ENCODE measurements around the gene NF1.
"Not testable (repeated sequence)": the region's sequence is repeated elsewhere in the genome, so short reads cannot be mapped to it uniquely, and the experiment has no call there.

The NF1 gene

GRCh38 chr17:31152271-31152670 is 57.5 kb downstream of the NF1 start:
- Histone ChIP-seq H3K4me3 (ENCODE audit: extremely low read depth, insufficient read depth, low read length, poor library complexity, severe bottlenecking) (no peak overlapping the region), H3K27ac (ENCODE audit: low read depth, low read length, severe bottlenecking) (no peak overlapping the region), H3K4me1 (ENCODE audit: control insufficient read depth, insufficient read depth, low read length, poor library complexity, severe bottlenecking) (peaks cover 6% of the 10 kb centered on the region), H3K36me3 (ENCODE audit: control insufficient read depth, insufficient read depth, low read length) (peaks cover 6% of the 10 kb centered on the region), H3K9me3 (ENCODE audit: control insufficient read depth, low read length) (no peaks in the 10 kb centered on the region)
- no CpG with 5 or more reads among the region's 1 CpG for WGBS, 2 experiments (ENCODE audit: insufficient coverage in 2 of 2)

DNA sequence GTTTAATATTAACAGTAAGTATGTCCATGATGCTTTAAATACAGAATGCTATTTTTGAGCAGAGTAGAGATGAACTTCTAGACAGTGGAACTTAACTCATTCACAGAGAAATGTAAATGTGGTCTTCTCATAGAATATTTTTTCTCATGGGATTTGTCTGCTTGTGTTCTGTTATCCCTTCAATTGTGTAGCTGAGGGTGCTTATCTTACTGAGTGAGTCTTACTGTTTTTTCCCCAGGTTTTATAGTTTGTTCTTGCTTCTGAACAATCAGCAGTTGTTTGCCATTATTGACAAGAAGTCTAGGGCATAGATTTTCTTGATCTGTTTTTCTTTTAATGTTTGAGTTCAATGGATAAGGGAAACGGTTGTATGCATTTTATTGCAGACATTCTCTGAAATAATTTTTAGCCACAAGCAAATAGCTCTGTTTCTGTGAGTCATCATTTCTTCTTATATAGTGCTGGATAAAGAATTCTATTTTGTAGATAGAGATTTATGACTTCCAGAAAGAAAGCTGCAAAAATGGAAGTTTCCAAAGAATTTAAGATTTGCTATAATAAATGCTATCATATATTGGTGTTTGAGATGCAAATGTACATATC is 60.5 kb downstream of the NF1 start:
- H3K4me3 ChIP-seq (ENCODE audit: extremely low read depth, insufficient read depth, low read length, poor library complexity, severe bottlenecking) = no peak overlapping the region
- peaks cover 17% of the 10 kb centered on the region for H3K36me3 ChIP-seq (ENCODE audit: control insufficient read depth, insufficient read depth, low read length)
- no peak overlapping the region for H3K27ac ChIP-seq (ENCODE audit: low read depth, low read length, severe bottlenecking)
- H3K4me1 ChIP-seq (ENCODE audit: control insufficient read depth, insufficient read depth, low read length, poor library complexity, severe bottlenecking) = no peaks in the 10 kb centered on the region
- no CpG with 5 or more reads among the region's 1 CpG for WGBS, 2 experiments (ENCODE audit: insufficient coverage in 2 of 2)
- H3K9me3 ChIP-seq (ENCODE audit: control insufficient read depth, low read length) = no peaks in the 10 kb centered on the region

DNA sequence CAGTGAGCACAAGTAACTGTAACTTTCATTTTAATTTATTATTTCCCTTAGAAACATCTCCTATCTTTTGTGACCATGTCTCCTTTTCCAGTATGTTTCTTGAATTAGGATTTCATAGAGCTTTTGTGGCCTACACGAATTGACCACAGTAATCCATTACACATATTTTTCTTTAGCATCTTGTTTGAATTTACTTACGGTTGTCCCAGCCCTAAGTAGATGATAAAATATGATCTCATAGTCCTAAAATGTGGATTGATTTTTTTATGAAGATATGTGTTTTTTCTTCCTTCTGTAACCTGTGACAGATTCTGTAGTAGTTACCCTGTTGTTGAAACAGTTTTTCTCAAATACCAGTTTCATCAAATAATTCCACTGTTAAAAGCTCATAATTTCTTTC is 61.5 kb downstream of the NF1 start:
- H3K9me3 ChIP-seq (ENCODE audit: control insufficient read depth, low read length) = no peaks in the 10 kb centered on the region
- H3K4me1 ChIP-seq (ENCODE audit: control insufficient read depth, insufficient read depth, low read length, poor library complexity, severe bottlenecking) = no peaks in the 10 kb centered on the region
- no peak overlapping the region for H3K4me3 ChIP-seq (ENCODE audit: extremely low read depth, insufficient read depth, low read length, poor library complexity, severe bottlenecking)
- no peak overlapping the region for H3K27ac ChIP-seq (ENCODE audit: low read depth, low read length, severe bottlenecking)
- WGBS, 2 experiments (ENCODE audit: insufficient coverage in 2 of 2) = no CpG with 5 or more reads among the region's 2 CpGs
- H3K36me3 ChIP-seq (ENCODE audit: control insufficient read depth, insufficient read depth, low read length) = peaks cover 20% of the 10 kb centered on the region

DNA sequence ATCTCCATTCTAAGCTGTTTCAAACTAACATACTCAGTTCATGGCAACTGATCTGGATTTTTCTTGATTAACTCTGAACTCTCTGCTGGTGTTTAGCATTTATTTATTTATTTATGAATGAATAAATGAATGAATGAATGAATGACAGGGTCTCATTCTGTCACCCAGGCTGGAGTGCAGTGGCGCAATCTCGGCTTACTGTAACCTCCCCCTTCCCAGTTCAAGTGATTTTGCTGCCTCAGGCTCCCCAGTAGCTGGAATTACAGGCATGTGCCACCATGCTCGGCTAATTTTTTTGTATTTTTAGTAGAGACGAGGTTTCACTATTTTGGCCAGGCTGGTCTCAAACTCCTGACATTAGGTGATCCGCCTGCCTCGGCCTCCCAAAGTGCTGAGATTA is 62.1 kb downstream of the NF1 start:
- 97 to 98% methylated on average over 6 of the region's 6 CpGs for WGBS, 2 experiments (ENCODE audit: insufficient coverage in 2 of 2)
- peaks cover 20% of the 10 kb centered on the region for H3K36me3 ChIP-seq (ENCODE audit: control insufficient read depth, insufficient read depth, low read length)
- H3K4me1 ChIP-seq (ENCODE audit: control insufficient read depth, insufficient read depth, low read length, poor library complexity, severe bottlenecking); H3K4me3 ChIP-seq (ENCODE audit: extremely low read depth, insufficient read depth, low read length, poor library complexity, severe bottlenecking); H3K9me3 ChIP-seq (ENCODE audit: control insufficient read depth, low read length); H3K27ac ChIP-seq (ENCODE audit: low read depth, low read length, severe bottlenecking): not testable (repeated sequence)

DNA sequence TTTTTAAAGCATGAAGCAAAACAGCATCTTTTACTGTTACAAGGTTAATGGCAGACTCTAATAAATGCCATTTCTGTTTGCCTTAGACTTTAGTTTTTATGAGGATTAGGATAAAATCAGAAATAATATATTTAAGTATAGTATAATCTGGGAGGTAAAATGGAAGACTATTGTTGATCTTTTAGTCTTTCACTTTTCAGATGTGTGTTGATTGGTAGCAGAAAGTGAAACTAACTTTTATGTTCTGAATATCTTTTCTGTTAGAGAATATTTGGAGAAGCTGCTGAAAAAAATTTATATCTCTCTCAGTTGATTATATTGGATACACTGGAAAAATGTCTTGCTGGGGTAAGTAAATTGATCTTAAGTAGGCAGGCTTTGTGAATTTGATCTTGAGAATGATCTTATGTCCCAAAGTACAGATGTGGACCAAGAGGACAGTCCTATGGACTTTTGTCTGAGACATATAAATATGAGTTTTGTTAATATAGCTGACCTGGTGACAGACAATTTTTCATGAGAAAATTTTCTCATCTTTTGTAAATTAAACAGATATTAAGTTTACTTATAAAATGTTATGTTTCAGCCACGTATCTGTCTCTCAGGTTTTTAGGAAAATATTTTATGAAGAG is 64.1 kb downstream of the NF1 start:
- no peaks in the 10 kb centered on the region for H3K9me3 ChIP-seq (ENCODE audit: control insufficient read depth, low read length)
- H3K4me1 ChIP-seq (ENCODE audit: control insufficient read depth, insufficient read depth, low read length, poor library complexity, severe bottlenecking) = no peaks in the 10 kb centered on the region
- no peak overlapping the region for H3K27ac ChIP-seq (ENCODE audit: low read depth, low read length, severe bottlenecking)
- H3K4me3 ChIP-seq (ENCODE audit: extremely low read depth, insufficient read depth, low read length, poor library complexity, severe bottlenecking) = no peak overlapping the region
- WGBS, 2 experiments (ENCODE audit: insufficient coverage in 2 of 2) = no CpG with 5 or more reads among the region's 1 CpG
- peaks cover 32% of the 10 kb centered on the region for H3K36me3 ChIP-seq (ENCODE audit: control insufficient read depth, insufficient read depth, low read length)

GRCh38 chr17:31163091-31163781 is 68.5 kb downstream of the NF1 start:
- Histone ChIP-seq H3K9me3 (ENCODE audit: control insufficient read depth, low read length) (no peaks in the 10 kb centered on the region), H3K36me3 (ENCODE audit: control insufficient read depth, insufficient read depth, low read length) (peaks cover 26% of the 10 kb centered on the region), H3K4me1 (ENCODE audit: control insufficient read depth, insufficient read depth, low read length, poor library complexity, severe bottlenecking) (no peaks in the 10 kb centered on the region), H3K4me3 (ENCODE audit: extremely low read depth, insufficient read depth, low read length, poor library complexity, severe bottlenecking) (no peak overlapping the region), H3K27ac (ENCODE audit: low read depth, low read length, severe bottlenecking) (no peak overlapping the region)
- WGBS, 2 experiments (ENCODE audit: insufficient coverage in 2 of 2) = 90 to 92% methylated on average over 2 to 3 of the region's 7 CpGs

GRCh38 chr17:31167111-31167510 is 72.3 kb downstream of the NF1 start:
- Histone ChIP-seq H3K4me3 (ENCODE audit: extremely low read depth, insufficient read depth, low read length, poor library complexity, severe bottlenecking) (no peak overlapping the region), H3K36me3 (ENCODE audit: control insufficient read depth, insufficient read depth, low read length) (peaks cover 22% of the 10 kb centered on the region), H3K27ac (ENCODE audit: low read depth, low read length, severe bottlenecking) (no peak overlapping the region), H3K9me3 (ENCODE audit: control insufficient read depth, low read length) (no peaks in the 10 kb centered on the region), H3K4me1 (ENCODE audit: control insufficient read depth, insufficient read depth, low read length, poor library complexity, severe bottlenecking) (no peaks in the 10 kb centered on the region)
- 100% methylated on average over 1 to 2 of the region's 3 CpGs for WGBS, 2 experiments (ENCODE audit: insufficient coverage in 2 of 2)

DNA sequence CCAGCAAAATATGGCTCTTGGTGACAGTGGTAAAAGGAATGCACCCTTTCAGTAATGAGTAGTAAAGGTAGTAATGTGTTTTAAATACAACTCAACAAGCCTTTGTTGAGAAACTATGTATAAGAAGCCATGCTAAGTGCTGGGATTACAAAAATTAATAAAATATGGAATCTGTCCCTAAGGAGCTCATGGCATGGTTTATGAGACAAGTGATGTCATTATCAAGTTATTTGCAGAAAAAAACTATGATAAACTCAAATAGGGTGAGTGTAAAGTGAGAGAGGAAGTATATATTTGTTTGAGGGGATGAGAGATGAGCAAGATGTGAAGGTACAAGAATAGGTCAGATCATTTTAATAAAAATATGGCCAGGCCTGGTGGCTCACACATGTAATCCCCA is 76.9 kb downstream of the NF1 start:
- Histone ChIP-seq H3K9me3 (ENCODE audit: control insufficient read depth, low read length) (no peaks in the 10 kb centered on the region), H3K4me3 (ENCODE audit: extremely low read depth, insufficient read depth, low read length, poor library complexity, severe bottlenecking) (no peak overlapping the region), H3K4me1 (ENCODE audit: control insufficient read depth, insufficient read depth, low read length, poor library complexity, severe bottlenecking) (no peaks in the 10 kb centered on the region), H3K36me3 (ENCODE audit: control insufficient read depth, insufficient read depth, low read length) (peaks cover 12% of the 10 kb centered on the region), H3K27ac (ENCODE audit: low read depth, low read length, severe bottlenecking) (no peak overlapping the region)

DNA sequence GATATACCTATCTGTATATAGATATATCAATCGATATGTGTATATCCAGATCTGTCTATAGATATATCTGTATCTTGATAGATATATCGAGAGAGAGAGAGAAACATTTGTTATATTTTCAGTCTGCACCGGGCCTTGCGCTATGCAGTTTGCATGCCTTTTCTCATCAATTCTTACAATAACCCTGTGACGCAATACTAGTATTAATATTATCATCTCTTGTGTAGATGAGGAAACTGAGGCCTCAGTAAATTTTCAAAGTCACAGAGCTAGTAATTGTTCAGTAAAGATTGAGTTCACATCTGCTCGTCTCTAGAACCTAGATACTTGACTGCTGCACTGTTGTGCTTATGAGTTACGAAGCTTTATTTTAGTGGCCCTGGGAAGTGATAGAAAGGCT is 77.6 kb downstream of the NF1 start:
- Histone ChIP-seq H3K4me3 (ENCODE audit: extremely low read depth, insufficient read depth, low read length, poor library complexity, severe bottlenecking) (no peak overlapping the region), H3K9me3 (ENCODE audit: control insufficient read depth, low read length) (no peaks in the 10 kb centered on the region)

GRCh38 chr17:31174215-31174614 is 79.4 kb downstream of the NF1 start:
- H3K9me3 ChIP-seq (ENCODE audit: control insufficient read depth, low read length) = no peaks in the 10 kb centered on the region
- H3K27ac ChIP-seq (ENCODE audit: low read depth, low read length, severe bottlenecking) = no peak overlapping the region
- peaks cover 19% of the 10 kb centered on the region for H3K36me3 ChIP-seq (ENCODE audit: control insufficient read depth, insufficient read depth, low read length)
- 100% methylated on average over 1 of the region's 2 CpGs; no CpG with 5 or more reads in 1 of the 2 experiments for WGBS, 2 experiments (ENCODE audit: insufficient coverage in 2 of 2)
- H3K4me1 ChIP-seq (ENCODE audit: control insufficient read depth, insufficient read depth, low read length, poor library complexity, severe bottlenecking) = no peaks in the 10 kb centered on the region
- no peak overlapping the region for H3K4me3 ChIP-seq (ENCODE audit: extremely low read depth, insufficient read depth, low read length, poor library complexity, severe bottlenecking)

More for the DNA sequence above, 77.6 kb downstream of the NF1 start:
- Histone ChIP-seq H3K36me3 (ENCODE audit: control insufficient read depth, insufficient read depth, low read length) (peaks cover 19% of the 10 kb centered on the region), H3K27ac (ENCODE audit: low read depth, low read length, severe bottlenecking) (no peak overlapping the region), H3K4me1 (ENCODE audit: control insufficient read depth, insufficient read depth, low read length, poor library complexity, severe bottlenecking) (no peaks in the 10 kb centered on the region)
- 80 to 100% methylated on average over 1 of the region's 7 CpGs for WGBS, 2 experiments (ENCODE audit: insufficient coverage in 2 of 2)

DNA sequence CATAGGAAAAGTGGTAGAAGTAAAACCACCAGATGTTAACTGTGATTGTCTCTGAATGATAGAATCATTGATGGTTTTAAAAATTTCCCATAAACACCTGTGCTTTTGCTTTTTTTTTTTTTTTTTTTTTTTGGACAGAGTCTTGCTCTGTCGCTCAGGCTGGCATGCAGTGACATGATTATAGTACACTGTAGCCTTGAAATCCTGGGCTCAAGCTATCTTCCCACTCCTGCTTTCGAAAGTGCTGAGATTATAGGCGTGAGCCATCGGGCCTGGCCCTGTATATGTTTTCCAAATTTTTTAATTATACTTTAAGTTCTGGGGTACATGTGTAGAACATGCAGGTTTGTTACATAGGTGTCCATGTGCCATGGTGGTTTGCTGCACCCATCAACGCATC is 80.5 kb downstream of the NF1 start:
- no peak overlapping the region for H3K4me3 ChIP-seq (ENCODE audit: extremely low read depth, insufficient read depth, low read length, poor library complexity, severe bottlenecking)
- H3K9me3 ChIP-seq (ENCODE audit: control insufficient read depth, low read length) = no peaks in the 10 kb centered on the region
- H3K4me1 ChIP-seq (ENCODE audit: control insufficient read depth, insufficient read depth, low read length, poor library complexity, severe bottlenecking) = no peaks in the 10 kb centered on the region
- no peak overlapping the region for H3K27ac ChIP-seq (ENCODE audit: low read depth, low read length, severe bottlenecking)
- H3K36me3 ChIP-seq (ENCODE audit: control insufficient read depth, insufficient read depth, low read length) = peaks cover 19% of the 10 kb centered on the region
- WGBS, 2 experiments (ENCODE audit: insufficient coverage in 2 of 2) = 90 to 100% methylated on average over 1 to 2 of the region's 5 CpGs

Data from mesodermal cell (in vitro differentiated cells).